NCI-H146 treated with DMSO at 0.1 percent for 48 hours (cell line): ENCODE results near the gene SYT9.

Experiments used
- DNase-seq: peaks from one replicate; lab custom pipeline; 2025; ENCODE audit not compliant: unreplicated experiment; lab: John Stamatoyannopoulos, UW

The SYT9 gene

GRCh38 chr11:7418906-7419305, 167.2 kb downstream of the SYT9 start:
- no peak for DNase-seq

GRCh38 chr11:7421136-7421535, 169.4 kb downstream of the SYT9 start:
- no peak for DNase-seq

- DNase-seq: no peak
These were observed 171.0 kb downstream of the SYT9 start for GRCh38 chr11:7422544-7423331.

GRCh38 chr11:7423946-7424345, 172.2 kb downstream of the SYT9 start:
- no peak for DNase-seq

- no peak for DNase-seq
These were observed 176.0 kb downstream of the SYT9 start for GRCh38 chr11:7427733-7428132.

- DNase-seq: no peak
These were observed 176.5 kb downstream of the SYT9 start for GRCh38 chr11:7428196-7428595.

GRCh38 chr11:7430496-7430895, 178.8 kb downstream of the SYT9 start:
- no peak for DNase-seq

GRCh38 chr11:7435176-7435575, 183.5 kb downstream of the SYT9 start:
- DNase-seq: no peak

GRCh38 chr11:7436146-7436545, 184.4 kb downstream of the SYT9 start:
- no peak for DNase-seq

GRCh38 chr11:7436657-7437056, 185.0 kb downstream of the SYT9 start:
- no peak for DNase-seq

- DNase-seq: no peak
These were observed 186.0 kb downstream of the SYT9 start for GRCh38 chr11:7437696-7438095.

GRCh38 chr11:7439746-7440320, 188.1 kb downstream of the SYT9 start:
- DNase-seq: no peak

GRCh38 chr11:7442588-7443215, 191.0 kb downstream of the SYT9 start:
- peak; percentile 17 for DNase-seq

GRCh38 chr11:7444091-7444981, 192.6 kb downstream of the SYT9 start:
- no peak for DNase-seq

GRCh38 chr11:7445564-7445963, 193.9 kb downstream of the SYT9 start:
- DNase-seq: no peak

- no peak for DNase-seq
These were observed 196.5 kb downstream of the SYT9 start for GRCh38 chr11:7448201-7448600.

- DNase-seq: no peak
These were observed 197.6 kb downstream of the SYT9 start for GRCh38 chr11:7449211-7449840.

GRCh38 chr11:7449841-7450214, 198.1 kb downstream of the SYT9 start:
- DNase-seq: no peak

GRCh38 chr11:7450836-7451235, 199.1 kb downstream of the SYT9 start:
- no peak for DNase-seq

GRCh38 chr11:7451520-7451919, 199.8 kb downstream of the SYT9 start:
- no peak for DNase-seq

GRCh38 chr11:7451952-7452494, 200.3 kb downstream of the SYT9 start:
- no peak for DNase-seq
